Neuronal stem cell (in vitro differentiated cells): ENCODE data around the gene DPH3.

Experiments used
- DNase-seq: peaks from one replicate; pipeline ENCODE4 v3.0.0-alpha.2; 2013; ENCODE audit warnings: low spot score
- H2AFZ ChIP-seq: one replicate; pipeline ENCODE4 v1.6.1; 2013; ENCODE audit warnings: mild to moderate bottlenecking, low read length, inconsistent platforms
- H2AK5ac ChIP-seq: 2 replicates; pipeline ENCODE4 v1.6.1; 2013; ENCODE audit warnings: low read depth, mild to moderate bottlenecking, inconsistent platforms, low read length, moderate library complexity, mixed read lengths
- H2BK120ac ChIP-seq: 2 replicates; pipeline ENCODE4 v1.6.1; 2013; ENCODE audit warnings: low read depth, mild to moderate bottlenecking, inconsistent platforms, low read length, moderate library complexity, mixed read lengths
- H2BK12ac ChIP-seq: one replicate; pipeline ENCODE4 v1.6.1; 2013; ENCODE audit warnings: low read length, inconsistent platforms
- H2BK15ac ChIP-seq: 2 replicates; pipeline ENCODE4 v1.6.1; 2013; ENCODE audit warnings: mild to moderate bottlenecking, low read length, inconsistent platforms, mixed read lengths
- H2BK5ac ChIP-seq: one replicate; pipeline ENCODE4 v1.6.1; 2013; ENCODE audit warnings: inconsistent platforms, mild to moderate bottlenecking, low read length, moderate library complexity
- H3K14ac ChIP-seq: one replicate; pipeline ENCODE4 v1.6.1; 2013; ENCODE audit warnings: low read length, inconsistent platforms
- H3K18ac ChIP-seq: 2 replicates; pipeline ENCODE4 v1.6.1; 2013; ENCODE audit warnings: low read length, inconsistent platforms
- H3K23ac ChIP-seq: 2 replicates; pipeline ENCODE4 v1.6.1; 2013; ENCODE audit warnings: low read depth, mild to moderate bottlenecking, mixed read lengths, low read length, inconsistent platforms; ENCODE audit not compliant: poor library complexity
- H3K27ac ChIP-seq: replicated peaks from 3 replicates; pipeline ENCODE4 v1.5.1; 2013; ENCODE audit warnings: low read length, inconsistent platforms
- H3K27me3 ChIP-seq, 3 experiments: 2 replicates each; pipeline ENCODE4 v1.6.1; 2013; ENCODE audit warnings: low read length in 3 of 3, mild to moderate bottlenecking in 2 of 3, inconsistent platforms in 1 of 3, low read depth in 1 of 3, mixed read lengths in 1 of 3, moderate library complexity in 1 of 3; ENCODE audit not compliant: control insufficient read depth in 3 of 3, insufficient read depth in 3 of 3
- H3K36me3 ChIP-seq, 2 donors: replicated peaks in 1 of 2; 2 replicates each; pipeline ENCODE4 v1.6.1; 2013; ENCODE audit warnings: low read length in 2 of 2; ENCODE audit not compliant: control insufficient read depth in 2 of 2, insufficient read depth in 2 of 2
- H3K4ac ChIP-seq: 2 replicates; pipeline ENCODE4 v1.6.1; 2013; ENCODE audit warnings: inconsistent platforms, mild to moderate bottlenecking, low read length, moderate library complexity
- H3K4me1 ChIP-seq, 2 donors: 1 replicate in 1 of 2; 2 replicates in 1 of 2; pipeline ENCODE4 v1.6.1; 2013; ENCODE audit warnings: low read length in 2 of 2, low read depth in 1 of 2; ENCODE audit not compliant: control insufficient read depth in 2 of 2, insufficient read depth in 1 of 2
- H3K4me2 ChIP-seq: one replicate; pipeline ENCODE4 v1.6.1; 2013; ENCODE audit warnings: mild to moderate bottlenecking, low read length, inconsistent platforms; ENCODE audit not compliant: insufficient read depth, poor library complexity, severe bottlenecking
- H3K4me3 ChIP-seq, 2 donors: 2 replicates each; pipeline ENCODE4 v1.5.1; 2013; ENCODE audit warnings: low read length in 2 of 2, mild to moderate bottlenecking in 2 of 2, inconsistent platforms in 1 of 2, moderate library complexity in 1 of 2
- H3K79me1 ChIP-seq: one replicate; pipeline ENCODE4 v1.6.1; 2013; ENCODE audit warnings: low read depth, mild to moderate bottlenecking, inconsistent platforms, low read length, moderate library complexity
- H3K9ac ChIP-seq: one replicate; pipeline ENCODE4 v1.6.1; 2013; ENCODE audit warnings: mild to moderate bottlenecking, low read depth, low read length, inconsistent platforms; ENCODE audit not compliant: poor library complexity
- H3K9me3 ChIP-seq, 2 donors: replicated peaks in 1 of 2; 2 replicates each; pipeline versions ENCODE3 to v1.6.1; 2013; ENCODE audit warnings: low read length in 2 of 2, mild to moderate bottlenecking in 2 of 2, inconsistent platforms in 1 of 2, low read depth in 1 of 2, mixed read lengths in 1 of 2, moderate library complexity in 1 of 2; ENCODE audit not compliant: control insufficient read depth in 2 of 2, insufficient read depth in 1 of 2
- H4K8ac ChIP-seq: one replicate; pipeline ENCODE4 v1.6.1; 2013; ENCODE audit warnings: low read depth, mild to moderate bottlenecking, inconsistent platforms, low read length, moderate library complexity
- H4K91ac ChIP-seq: one replicate; pipeline ENCODE4 v1.6.1; 2013; ENCODE audit warnings: low read length, low read depth, mild to moderate bottlenecking, inconsistent platforms; ENCODE audit not compliant: poor library complexity
- WGBS, 2 donors: extraction: QIAGEN DNeasy Blood & Tissue Kit; methylation state at CpG; one replicate each; pipeline ENCODE4 v1.1.7; 2013; ENCODE audit warnings: missing lambda C conversion rate in 2 of 2, mixed read lengths in 1 of 2; ENCODE audit not compliant: insufficient read length in 2 of 2, insufficient replicate concordance in 1 of 2; ENCODE audit errors: extremely low coverage in 2 of 2; 5-methylcytosine and 5-hydroxymethylcytosine counted together

The DPH3 gene

DNA sequence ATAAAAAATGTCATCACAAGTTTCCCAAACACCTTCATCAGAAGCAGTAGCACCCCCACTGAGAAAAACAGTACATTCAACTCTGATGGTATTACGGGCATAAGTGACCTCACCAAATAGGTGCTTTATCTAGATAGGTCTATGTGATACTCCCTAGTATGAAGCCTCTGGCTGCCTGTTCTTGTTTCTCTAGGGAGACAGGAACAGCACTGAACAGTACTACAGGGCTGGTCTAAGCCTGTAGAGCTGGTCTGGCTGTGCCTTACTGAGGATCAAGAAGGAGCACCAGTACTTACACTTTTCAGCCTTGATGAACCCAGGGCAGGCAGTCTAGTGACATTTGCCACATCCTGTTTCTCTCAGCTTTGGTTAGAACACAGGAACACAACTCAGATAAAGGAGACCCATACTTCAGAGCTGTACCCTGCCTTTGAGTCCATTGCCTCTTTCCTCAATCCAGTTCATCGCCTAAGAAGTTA, 36.2 kb upstream of the DPH3 start:
- Histone ChIP-seq H2BK5ac (no peak overlapping the region), H4K8ac (peak overlapping the region; percentile 52), H3K9ac (no peak overlapping the region), H3K27ac (no peak overlapping the region), H3K4me3 (no peak overlapping the region), H3K4ac (no peak overlapping the region), H3K9me3 (peaks cover 2 to 21% of the 10 kb centered on the region in 2 donors), H3K27me3 (no peaks in the 10 kb centered on the region), H2AK5ac (no peak overlapping the region), H4K91ac (no peak overlapping the region), H3K23ac (no peak overlapping the region), H2BK120ac (no peak overlapping the region), H2AFZ (no peak overlapping the region), H2BK15ac (no peak overlapping the region), H3K4me1 (peaks cover 7 to 10% of the 10 kb centered on the region in 2 donors), H3K36me3 (peaks cover 9 to 84% of the 10 kb centered on the region in 2 donors), H3K79me1 (no peaks in the 10 kb centered on the region), H3K18ac (no peak overlapping the region), H3K4me2 (no peak overlapping the region), H2BK12ac (no peak overlapping the region), H3K14ac (no peak overlapping the region)
- no CpG with 5 or more reads among the region's 2 CpGs for WGBS, 2 donors
- DNase-seq = no peak

GRCh38 chr3:16300307-16300706, 35.6 kb upstream of the DPH3 start:
- H3K4me2 ChIP-seq = no peak overlapping the region
- H3K4ac ChIP-seq = no peak overlapping the region
- no CpG with 5 or more reads among the region's 2 CpGs for WGBS, 2 donors
- no peak overlapping the region for H2AFZ ChIP-seq
- no peak overlapping the region for H3K23ac ChIP-seq
- H4K8ac ChIP-seq = no peak overlapping the region
- no peaks in the 10 kb centered on the region for H3K27me3 ChIP-seq
- no peak overlapping the region for H3K4me3 ChIP-seq
- DNase-seq = no peak
- H2BK5ac ChIP-seq = no peak overlapping the region
- no peak overlapping the region for H2BK120ac ChIP-seq
- H2BK12ac ChIP-seq = no peak overlapping the region
- H4K91ac ChIP-seq = no peak overlapping the region
- no peak overlapping the region for H3K14ac ChIP-seq
- H2BK15ac ChIP-seq = no peak overlapping the region
- H3K18ac ChIP-seq = no peak overlapping the region
- peaks cover 9 to 84% of the 10 kb centered on the region in 2 donors for H3K36me3 ChIP-seq
- peaks cover 7 to 10% of the 10 kb centered on the region in 2 donors for H3K4me1 ChIP-seq
- peaks cover 3 to 25% of the 10 kb centered on the region in 2 donors for H3K9me3 ChIP-seq
- H2AK5ac ChIP-seq = no peak overlapping the region
- H3K79me1 ChIP-seq = no peaks in the 10 kb centered on the region
- no peak overlapping the region for H3K27ac ChIP-seq
- no peak overlapping the region for H3K9ac ChIP-seq

- H3K27me3 ChIP-seq = no peaks in the 10 kb centered on the region
- no peak overlapping the region for H3K4me2 ChIP-seq
- no peaks in the 10 kb centered on the region for H3K79me1 ChIP-seq
- H3K9ac ChIP-seq = no peak overlapping the region
- H3K27ac ChIP-seq = no peak overlapping the region
- H3K4ac ChIP-seq = no peak overlapping the region
- H4K8ac ChIP-seq = no peak overlapping the region
- H2AK5ac ChIP-seq = no peak overlapping the region
- H3K14ac ChIP-seq = no peak overlapping the region
- no peak overlapping the region for H2BK120ac ChIP-seq
- no peak overlapping the region for H4K91ac ChIP-seq
- peaks cover 7 to 10% of the 10 kb centered on the region in 2 donors for H3K4me1 ChIP-seq
- H2BK5ac ChIP-seq = no peak overlapping the region
- peaks cover 6 to 84% of the 10 kb centered on the region in 2 donors for H3K36me3 ChIP-seq
- H3K23ac ChIP-seq = no peak overlapping the region
- no peak overlapping the region for H2AFZ ChIP-seq
- H2BK12ac ChIP-seq = no peak overlapping the region
- DNase-seq = no peak
- H3K9me3 ChIP-seq = peaks cover 4 to 27% of the 10 kb centered on the region in 2 donors
- no peak overlapping the region for H3K18ac ChIP-seq
- H2BK15ac ChIP-seq = no peak overlapping the region
- WGBS, 2 donors = no CpG with 5 or more reads among the region's 3 CpGs
- no peak overlapping the region for H3K4me3 ChIP-seq
These were observed 35.0 kb upstream of the DPH3 start for GRCh38 chr3:16299746-16300145.

- Histone ChIP-seq H3K36me3 (peaks cover 4 to 77% of the 10 kb centered on the region in 2 donors), H3K4me3 (no peak overlapping the region)
- no peak for DNase-seq
These were observed 34.1 kb upstream of the DPH3 start for GRCh38 chr3:16298891-16299290.

More at GRCh38 chr3:16298891-16299290, 34.1 kb upstream of the DPH3 start:
- no peak overlapping the region for H2BK15ac ChIP-seq
- no peak overlapping the region for H3K27ac ChIP-seq
- no peak overlapping the region for H2BK120ac ChIP-seq
- no peak overlapping the region for H3K9ac ChIP-seq
- no peak overlapping the region for H2BK12ac ChIP-seq
- no peak overlapping the region for H3K4me2 ChIP-seq
- H3K4me1 ChIP-seq = peaks cover 7 to 10% of the 10 kb centered on the region in 2 donors
- H4K91ac ChIP-seq = no peak overlapping the region
- WGBS, 2 donors = no CpG with 5 or more reads among the region's 6 CpGs
- H3K23ac ChIP-seq = no peak overlapping the region
- H2BK5ac ChIP-seq = no peak overlapping the region
- no peak overlapping the region for H3K4ac ChIP-seq
- H2AFZ ChIP-seq = no peak overlapping the region
- no peak overlapping the region for H3K14ac ChIP-seq
- H3K18ac ChIP-seq = no peak overlapping the region
- no peaks in the 10 kb centered on the region for H3K27me3 ChIP-seq
- H2AK5ac ChIP-seq = no peak overlapping the region
- no peaks in the 10 kb centered on the region for H3K79me1 ChIP-seq
- H3K9me3 ChIP-seq = peaks cover 5 to 32% of the 10 kb centered on the region in 2 donors
- H4K8ac ChIP-seq = no peak overlapping the region
